K562 (cell line): Measurements from ENCODE around the gene CTSO. TPM values are rescaled to one million over a fixed set of nuclear protein-coding genes. Genes with fewer than 3 reads are reported as not detected.
"Not testable (repeated sequence)": the region's sequence is repeated elsewhere in the genome, so short reads cannot be mapped to it uniquely, and the experiment has no call there.

Source experiments
- ATAC-seq: fragments of 200-7000 bp; cut with Tn5 transposase; 3 replicates; pipeline ENCODE4 v1.9.1; 2020; ENCODE audit warnings: moderate library complexity
- BruUV-seq: library from RNA; stranded (reverse); fragments of 400-500 nt; replicated peaks from 2 replicates; lab custom pipeline; 2021; lab: Mats Ljungman, UMichigan
- CTCF ChIA-PET: fragments of 300-600 bp; formaldehyde crosslinking; extraction: SDS; loops from one replicate; lab custom pipeline; 2021; ENCODE audit warnings: low intra/inter-chr PET ratio; lab: Yijun Ruan, JAX
- POLR2A ChIA-PET: fragments of 300-600, 350-650 bp; sonication (Branson Sonifier 250); formaldehyde crosslinking; extraction: SDS; loops from one replicate; lab custom pipeline; 2021; ENCODE audit warnings: antibody characterized with exemption, inconsistent platforms; lab: Yijun Ruan, JAX
- DNase-seq, 4 experiments: peaks; one replicate each; pipeline versions ENCODE4 v3.0.0 to v3.0.0-alpha.2; 2011 to 2018; ENCODE audit warnings: low spot score in 3 of 4, mixed read lengths in 3 of 4; ENCODE audit errors: extremely low read depth in 1 of 4
- FAIRE-seq: peaks from 2 replicates; lab custom pipeline; 2011; peaks lifted over from hg19 to GRCh38; lab: Jason Lieb, UNC
- H2AFZ ChIP-seq: 2 replicates; pipeline ENCODE4 v1.6.0; 2011; ENCODE audit warnings: low read depth, low read length, control low read depth, inconsistent platforms
- H3K27ac ChIP-seq: fragments of 200-600 bp; 3 replicates; pipeline ENCODE4 v1.8.0; 2011; ENCODE audit warnings: low read depth, mild to moderate bottlenecking, control low read depth, inconsistent platforms, low read length, moderate library complexity, mixed read lengths; ENCODE audit errors: extremely low read depth
- H3K27me3 ChIP-seq, 2 experiments: fragments of 300-600 bp in 1 of 2; 2 replicates in 1 of 2; 3 replicates in 1 of 2; pipeline versions ENCODE4 v1.6.0 to v1.8.0; 2011; ENCODE audit warnings: inconsistent platforms in 2 of 2, low read length in 2 of 2, mild to moderate bottlenecking in 1 of 2, mixed read lengths in 1 of 2, moderate library complexity in 1 of 2; ENCODE audit not compliant: control insufficient read depth in 2 of 2, insufficient read depth in 2 of 2
- H3K36me3 ChIP-seq: fragments of 300-600 bp; 3 replicates; pipeline ENCODE4 v1.8.0; 2011; ENCODE audit warnings: mild to moderate bottlenecking, low read length, inconsistent platforms; ENCODE audit not compliant: control insufficient read depth, insufficient read depth
- H3K4me1 ChIP-seq, 2 experiments: fragments of 200-600 bp in 1 of 2; replicated peaks in 1 of 2; 2 replicates in 1 of 2; 3 replicates in 1 of 2; pipeline versions ENCODE4 v1.5.1 to v1.8.0; 2011; ENCODE audit warnings: inconsistent platforms in 2 of 2, low read length in 2 of 2, mild to moderate bottlenecking in 1 of 2, mixed read lengths in 1 of 2, moderate library complexity in 1 of 2; ENCODE audit not compliant: control insufficient read depth in 2 of 2, insufficient read depth in 2 of 2
- H3K4me2 ChIP-seq: 2 replicates; pipeline ENCODE4 v1.6.1; 2011; ENCODE audit warnings: low read length, control low read depth, inconsistent platforms, mixed read lengths; ENCODE audit not compliant: insufficient read depth
- H3K4me3 ChIP-seq: fragments of 200-600 bp; sonication (generic), shearing (Covaris generic); 2 replicates; pipeline ENCODE4 v1.5.1; 2016; ENCODE audit warnings: control low read depth, inconsistent platforms
- H3K79me2 ChIP-seq: fragments of 200-600 bp; 3 replicates; pipeline ENCODE4 v1.8.0; 2011; ENCODE audit warnings: low read length, inconsistent platforms; ENCODE audit not compliant: control insufficient read depth, insufficient read depth
- H3K9ac ChIP-seq, 2 experiments: 2 replicates each; pipeline versions ENCODE4 v1.6.0 to v1.6.1; 2011; ENCODE audit warnings: low read depth in 2 of 2, low read length in 2 of 2, control low read depth in 1 of 2, inconsistent platforms in 1 of 2, mild to moderate bottlenecking in 1 of 2, mixed read lengths in 1 of 2; ENCODE audit not compliant: insufficient read depth in 1 of 2
- H3K9me1 ChIP-seq: one replicate; pipeline ENCODE4 v1.6.0; 2011; ENCODE audit warnings: inconsistent platforms, mild to moderate bottlenecking, low read length, moderate library complexity; ENCODE audit not compliant: control insufficient read depth, insufficient read depth
- H3K9me3 ChIP-seq: replicated peaks from 2 replicates; pipeline ENCODE4 v1.5.1; 2011; ENCODE audit warnings: low read depth, low read length, inconsistent platforms; ENCODE audit not compliant: control insufficient read depth, insufficient read depth
- H4K20me1 ChIP-seq: replicated peaks from 2 replicates; pipeline ENCODE4 v1.6.1; 2011; ENCODE audit warnings: low read length, inconsistent platforms, mixed read lengths; ENCODE audit not compliant: control insufficient read depth, insufficient read depth
- PTRF ChIP-seq: fragments of 450-650 bp; IDR thresholded peaks from 2 replicates; pipeline ENCODE4 v1.6.1; 2016; ENCODE audit warnings: mild to moderate bottlenecking, missing genetic modification characterization, missing compliant biosample characterization
- ZFX ChIP-seq: sonication (generic); formaldehyde crosslinking; IDR thresholded peaks from 2 replicates; pipeline ENCODE4 v1.8.0; 2022; ENCODE audit warnings: mild to moderate bottlenecking, missing genetic modification reagents, moderate library complexity
- WGBS: fragments of 100-300 bp; shearing (Covaris generic); methylation state at CpG from one replicate; pipeline ENCODE4 v1.1.6; 2016; ENCODE audit warnings: low coverage, mixed read lengths; ENCODE audit not compliant: insufficient coverage; ENCODE audit errors: missing lambda C conversion rate; 5-methylcytosine and 5-hydroxymethylcytosine counted together
- in situ Hi-C: fragments of 300-500 bp; cut with MboI; formaldehyde crosslinking; loops from 4 replicates; pipeline ENCODE4 v1.15.0; 2018; ENCODE audit warnings: inconsistent platforms, mixed read lengths
- intact Hi-C: fragments of 100-400 bp; cut with micrococcal nuclease; formaldehyde crosslinking; loops from 2 replicates; pipeline ENCODE4 v1.14.2; 2022
- polyA plus RNA-seq, 8 experiments: library from polyadenylated mRNA; depleted of rRNA in 4 of 8; stranded (reverse) in 5 of 8; unstranded in 3 of 8; fragments of >200 nt; fragmentation: Nextera tagmentation in 2 of 8; fragmentation: Illumina TruSeq in 1 of 8; extraction: Ambion mirVana in 2 of 8; extraction: Trizol in 1 of 8; gene quantifications; 2 replicates each; pipeline versions ENCODE4 v1.2.1 to v1.2.3, GENCODE V29; 2011 to 2014; ENCODE audit warnings: inconsistent platforms in 1 of 8, missing spikeins in 1 of 8
- total RNA-seq, 7 experiments: library from RNA; depleted of rRNA in 6 of 7; stranded (reverse); fragments of >200 nt in 6 of 7; fragmentation: Illumina TruSeq in 2 of 7; extraction: Trizol in 2 of 7; gene quantifications; 2 replicates each; pipeline versions ENCODE4 v1.2.1 to v1.2.3, GENCODE V29; 2011 to 2021; ENCODE audit warnings: low replicate concordance in 1 of 7
- TF ChIP-seq, protein P1 (sequence below): fragments of 250-450 bp; sonication (Bioruptor Pico); IDR thresholded peaks from 2 replicates; pipeline ENCODE4 v1.4.0; 2020

Gene CTSO
- total and polyA plus RNA-seq, 9 of the 15 experiments (the other 6 are each of a cell fraction or from before 2014, with no cell fraction given) = 0.03 to 0.07 (median 0.04) TPM; not detected in 5

DNA sequence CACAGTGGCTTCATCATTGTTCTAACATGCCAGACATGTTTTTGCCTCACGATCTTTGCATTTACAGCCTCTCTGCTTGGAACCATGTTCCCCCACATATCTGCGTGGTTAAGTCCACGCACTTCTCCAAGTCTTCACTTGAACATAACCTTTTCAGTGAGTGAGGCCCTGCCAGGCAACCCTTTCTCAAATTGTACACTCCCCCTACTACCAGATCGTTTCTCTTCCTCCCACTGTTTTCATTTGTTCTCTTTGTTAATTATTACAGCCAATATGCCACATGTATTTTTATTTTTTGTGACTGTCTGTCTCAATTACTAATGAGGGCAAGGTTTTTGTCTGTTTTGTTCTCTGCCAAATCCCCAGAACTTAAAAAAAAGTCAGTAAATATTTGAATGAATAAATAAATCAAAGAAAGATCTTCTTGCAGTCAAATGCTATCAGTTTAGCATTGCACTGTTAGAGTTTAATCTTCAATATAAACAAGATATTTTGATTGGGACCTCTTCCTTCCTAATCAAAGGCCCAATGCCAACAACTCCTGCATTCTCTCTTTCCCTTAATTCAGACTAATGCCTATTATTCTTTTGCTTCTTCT is 18.2 kb downstream of the CTSO start (continued):
- TF ChIP-seq, protein P1, sequence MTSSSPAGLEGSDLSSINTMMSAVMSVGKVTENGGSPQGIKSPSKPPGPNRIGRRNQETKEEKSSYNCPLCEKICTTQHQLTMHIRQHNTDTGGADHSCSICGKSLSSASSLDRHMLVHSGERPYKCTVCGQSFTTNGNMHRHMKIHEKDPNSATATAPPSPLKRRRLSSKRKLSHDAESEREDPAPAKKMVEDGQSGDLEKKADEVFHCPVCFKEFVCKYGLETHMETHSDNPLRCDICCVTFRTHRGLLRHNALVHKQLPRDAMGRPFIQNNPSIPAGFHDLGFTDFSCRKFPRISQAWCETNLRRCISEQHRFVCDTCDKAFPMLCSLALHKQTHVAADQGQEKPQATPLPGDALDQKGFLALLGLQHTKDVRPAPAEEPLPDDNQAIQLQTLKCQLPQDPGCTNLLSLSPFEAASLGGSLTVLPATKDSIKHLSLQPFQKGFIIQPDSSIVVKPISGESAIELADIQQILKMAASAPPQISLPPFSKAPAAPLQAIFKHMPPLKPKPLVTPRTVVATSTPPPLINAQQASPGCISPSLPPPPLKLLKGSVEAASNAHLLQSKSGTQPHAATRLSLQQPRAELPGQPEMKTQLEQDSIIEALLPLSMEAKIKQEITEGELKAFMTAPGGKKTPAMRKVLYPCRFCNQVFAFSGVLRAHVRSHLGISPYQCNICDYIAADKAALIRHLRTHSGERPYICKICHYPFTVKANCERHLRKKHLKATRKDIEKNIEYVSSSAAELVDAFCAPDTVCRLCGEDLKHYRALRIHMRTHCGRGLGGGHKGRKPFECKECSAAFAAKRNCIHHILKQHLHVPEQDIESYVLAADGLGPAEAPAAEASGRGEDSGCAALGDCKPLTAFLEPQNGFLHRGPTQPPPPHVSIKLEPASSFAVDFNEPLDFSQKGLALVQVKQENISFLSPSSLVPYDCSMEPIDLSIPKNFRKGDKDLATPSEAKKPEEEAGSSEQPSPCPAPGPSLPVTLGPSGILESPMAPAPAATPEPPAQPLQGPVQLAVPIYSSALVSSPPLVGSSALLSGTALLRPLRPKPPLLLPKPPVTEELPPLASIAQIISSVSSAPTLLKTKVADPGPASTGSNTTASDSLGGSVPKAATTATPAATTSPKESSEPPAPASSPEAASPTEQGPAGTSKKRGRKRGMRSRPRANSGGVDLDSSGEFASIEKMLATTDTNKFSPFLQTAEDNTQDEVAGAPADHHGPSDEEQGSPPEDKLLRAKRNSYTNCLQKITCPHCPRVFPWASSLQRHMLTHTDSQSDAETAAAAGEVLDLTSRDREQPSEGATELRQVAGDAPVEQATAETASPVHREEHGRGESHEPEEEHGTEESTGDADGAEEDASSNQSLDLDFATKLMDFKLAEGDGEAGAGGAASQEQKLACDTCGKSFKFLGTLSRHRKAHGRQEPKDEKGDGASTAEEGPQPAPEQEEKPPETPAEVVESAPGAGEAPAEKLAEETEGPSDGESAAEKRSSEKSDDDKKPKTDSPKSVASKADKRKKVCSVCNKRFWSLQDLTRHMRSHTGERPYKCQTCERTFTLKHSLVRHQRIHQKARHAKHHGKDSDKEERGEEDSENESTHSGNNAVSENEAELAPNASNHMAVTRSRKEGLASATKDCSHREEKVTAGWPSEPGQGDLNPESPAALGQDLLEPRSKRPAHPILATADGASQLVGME = no peak
- TF ChIP-seq ZFX = no peak
- TF ChIP-seq PTRF (tag) = no peak

DNA sequence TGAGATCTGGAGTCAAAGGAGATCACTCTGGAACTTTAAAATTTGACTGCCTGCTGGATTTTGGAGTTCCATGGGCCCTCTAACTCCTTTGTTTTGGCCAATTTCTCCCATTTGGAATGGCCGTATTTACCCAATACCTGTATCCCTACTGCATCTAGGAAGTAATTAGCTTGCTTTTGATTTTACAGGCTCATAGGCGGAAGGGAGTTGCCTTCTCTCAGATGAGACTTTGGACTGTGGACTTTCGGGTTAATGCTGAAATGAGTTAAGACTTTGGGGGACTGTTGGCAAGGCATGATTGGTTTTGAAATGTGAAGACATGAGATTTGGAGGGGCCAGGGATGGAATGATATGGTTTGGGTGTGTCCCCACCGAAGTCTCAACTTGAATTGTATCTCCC is 19.0 kb downstream of the CTSO start:
- H3K4me1 ChIP-seq, H3K27ac ChIP-seq, POLR2A ChIA-PET, H4K20me1 ChIP-seq, intact Hi-C loops, H2AFZ ChIP-seq, H3K36me3 ChIP-seq, FAIRE-seq, H3K4me3 ChIP-seq, H3K9me3 ChIP-seq, H3K27me3 ChIP-seq, ATAC-seq, DNase-seq, H3K9me1 ChIP-seq, H3K4me2 ChIP-seq, H3K79me2 ChIP-seq, CTCF ChIA-PET, in situ Hi-C loops, H3K9ac ChIP-seq, BruUV-seq: not testable (repeated sequence)
- 0% methylated on average over 4 of the region's 4 CpGs for WGBS
